CD4-positive, alpha-beta T cell treated with Interleukin-17A for 4 hours (primary cell): ENCODE measurements around the gene RAB37.

Experiments used
- DNase-seq: peaks from one replicate; pipeline ENCODE4 v3.0.0-alpha.2; 2020; ENCODE audit warnings: mixed read lengths

Gene RAB37

DNA sequence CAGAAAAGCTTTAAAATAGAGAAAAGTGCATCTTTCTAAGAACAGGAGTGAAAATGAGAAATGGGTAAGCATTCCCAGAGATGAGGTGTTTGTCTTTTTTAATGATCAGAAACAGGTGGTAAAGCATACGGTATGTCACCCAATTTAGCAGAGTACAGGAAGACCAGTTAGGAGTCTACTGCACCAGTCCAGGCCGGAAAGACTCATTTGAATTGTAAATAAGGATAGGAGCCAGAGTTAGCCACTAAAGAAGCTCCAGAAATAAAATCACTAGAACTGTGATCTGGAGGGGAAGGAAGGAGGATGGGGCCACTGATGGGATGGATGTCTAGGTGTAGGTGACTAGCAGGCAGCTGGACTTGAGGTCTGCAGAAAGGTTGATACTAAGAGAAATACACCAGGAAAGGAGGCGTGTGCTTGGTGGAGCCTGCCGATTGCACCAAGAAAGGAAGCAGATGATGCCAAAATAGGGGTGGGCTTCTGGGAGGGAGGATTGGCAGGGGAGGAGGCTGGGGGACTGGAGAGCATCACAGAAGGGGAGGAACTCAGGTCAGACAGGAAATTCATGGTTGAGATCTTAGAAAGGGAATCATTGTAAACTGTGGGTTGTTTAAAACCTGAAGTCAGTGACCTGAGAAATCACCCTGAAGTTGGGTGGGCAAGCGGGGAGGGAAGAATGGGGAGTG is 47.2 kb downstream of the RAB37 start:
- DNase-seq: no peak

DNA sequence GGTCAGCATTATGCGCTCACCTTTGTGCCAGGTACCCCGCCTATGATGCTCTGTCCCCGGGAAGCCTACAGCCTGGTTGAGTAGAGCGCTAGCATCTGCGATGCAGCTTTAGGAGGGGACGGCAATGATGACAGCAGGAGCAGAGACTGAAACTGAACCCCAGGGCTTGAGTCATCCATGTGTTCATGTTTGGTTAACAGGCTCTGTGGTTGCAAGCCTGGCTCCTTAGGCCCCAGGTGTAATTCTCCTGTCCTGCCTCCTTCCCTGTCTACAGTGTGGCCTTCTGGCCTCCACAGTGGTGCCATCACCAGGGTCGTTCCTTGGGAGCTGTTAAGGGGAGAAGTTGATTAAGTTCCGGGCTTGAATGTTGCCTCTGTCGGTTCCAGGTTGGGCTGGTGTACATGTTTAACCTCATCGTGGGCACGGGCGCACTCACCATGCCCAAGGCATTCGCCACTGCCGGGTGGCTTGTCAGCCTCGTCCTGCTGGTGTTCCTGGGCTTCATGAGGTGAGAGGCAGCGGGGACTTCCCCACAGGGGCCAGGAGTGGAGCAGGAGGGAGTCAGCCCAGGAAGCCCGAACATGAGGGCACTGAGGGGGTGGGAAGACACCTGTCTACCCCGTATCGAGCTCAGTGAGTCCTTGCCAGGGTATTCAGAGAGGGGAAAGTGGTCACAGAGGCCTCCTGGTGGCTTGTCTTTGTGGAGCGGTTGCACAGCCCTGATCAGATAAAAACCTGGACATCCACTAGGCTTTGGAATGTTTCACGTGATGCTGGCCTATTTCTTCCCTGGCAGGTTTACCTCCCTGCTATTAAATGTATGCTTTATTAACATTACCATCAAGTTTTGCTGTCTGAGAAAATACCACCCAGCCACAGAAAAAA is 48.3 kb downstream of the RAB37 start:
- peak; percentile 31 for DNase-seq

DNA sequence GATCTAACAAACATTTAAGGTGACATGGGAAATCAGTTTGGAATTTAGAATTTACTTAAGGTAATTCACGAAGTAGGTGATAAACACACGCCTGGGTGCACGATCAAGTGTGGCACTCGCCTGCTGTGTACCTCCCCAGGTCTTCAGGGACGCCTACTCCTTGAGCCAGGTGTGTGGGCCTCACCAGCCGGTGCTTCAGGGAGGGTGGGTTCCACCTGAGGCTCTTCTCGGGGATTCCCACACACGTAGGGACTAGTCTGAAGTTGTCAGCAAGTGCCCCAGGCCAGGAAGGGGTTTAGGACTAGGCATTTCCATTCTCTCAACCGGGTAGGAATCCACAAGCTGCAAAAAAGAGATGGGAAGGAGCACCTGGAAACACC is 48.9 kb downstream of the RAB37 start:
- DNase-seq: no peak

DNA sequence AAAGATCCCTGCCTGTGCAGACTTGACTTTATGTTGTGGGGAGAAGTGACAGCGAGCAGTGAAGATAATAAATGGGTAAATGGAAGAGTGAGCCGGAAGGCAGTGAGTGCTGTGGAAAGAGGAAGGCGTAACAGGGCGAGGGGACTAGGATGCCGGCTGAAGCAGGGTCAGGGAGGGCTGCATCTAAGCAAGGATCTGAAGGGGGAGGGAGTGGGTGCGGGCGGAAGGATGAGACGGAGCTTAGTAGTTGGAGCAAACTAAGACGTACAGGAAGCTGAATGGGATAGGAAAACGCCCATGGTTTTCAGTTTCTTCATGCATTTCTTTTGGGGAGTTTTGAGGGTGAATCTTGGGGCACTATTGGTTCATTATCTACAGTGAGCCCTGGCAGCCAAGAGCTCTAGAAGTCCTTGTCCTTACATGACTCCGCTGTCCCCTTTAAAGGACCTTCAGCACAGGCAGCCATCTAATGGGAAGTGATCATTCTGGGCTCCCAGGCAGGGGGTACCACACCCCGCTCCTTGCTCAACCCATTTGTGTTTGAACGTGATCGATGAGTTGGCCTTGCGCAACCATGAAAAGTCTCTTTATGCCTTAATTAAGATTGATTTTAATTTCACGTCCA is 49.5 kb downstream of the RAB37 start:
- DNase-seq: no peak

DNA sequence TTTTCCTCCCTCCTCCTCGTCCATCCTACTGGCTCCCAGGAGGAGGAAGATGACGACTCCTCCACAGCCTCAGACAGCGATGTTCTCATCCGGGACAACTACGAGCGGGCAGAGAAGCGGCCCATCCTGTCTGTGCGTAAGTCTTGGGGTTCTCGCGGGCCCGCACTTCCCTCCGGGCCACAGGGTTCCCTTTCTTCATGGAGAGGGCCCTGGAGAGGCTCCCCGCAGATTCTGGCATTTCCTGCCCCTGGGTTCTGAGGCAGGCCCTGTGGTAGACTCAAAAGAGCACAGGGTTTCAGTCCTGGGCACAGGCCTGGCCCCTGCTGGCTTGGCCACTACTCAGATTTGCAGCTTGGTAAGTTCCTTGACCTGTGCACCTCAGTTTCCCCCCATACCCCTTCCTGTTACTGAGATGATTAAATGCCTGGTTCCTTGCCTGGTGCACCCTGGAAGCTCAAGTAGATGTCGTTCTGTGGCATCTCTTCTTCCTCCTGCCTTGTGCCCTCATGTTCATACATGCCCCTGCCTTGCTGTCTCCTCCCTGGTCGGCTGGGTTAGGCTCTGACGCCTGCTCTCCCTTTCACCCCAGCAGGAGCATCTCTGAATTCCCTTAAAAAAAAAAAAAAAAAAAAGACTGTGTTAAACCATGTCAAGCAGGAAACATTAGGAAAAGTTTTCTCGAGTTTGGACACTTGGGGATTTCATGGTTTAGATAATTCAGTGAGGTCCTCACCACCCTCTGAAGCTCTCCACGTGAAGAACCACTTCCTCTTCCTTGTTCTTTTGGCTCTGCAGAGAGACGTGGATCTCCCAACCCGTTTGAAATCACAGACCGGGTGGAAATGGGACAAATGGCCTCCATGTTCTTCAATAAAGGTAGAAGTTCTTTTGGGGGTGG is 53.4 kb downstream of the RAB37 start:
- DNase-seq: peak; percentile 20

DNA sequence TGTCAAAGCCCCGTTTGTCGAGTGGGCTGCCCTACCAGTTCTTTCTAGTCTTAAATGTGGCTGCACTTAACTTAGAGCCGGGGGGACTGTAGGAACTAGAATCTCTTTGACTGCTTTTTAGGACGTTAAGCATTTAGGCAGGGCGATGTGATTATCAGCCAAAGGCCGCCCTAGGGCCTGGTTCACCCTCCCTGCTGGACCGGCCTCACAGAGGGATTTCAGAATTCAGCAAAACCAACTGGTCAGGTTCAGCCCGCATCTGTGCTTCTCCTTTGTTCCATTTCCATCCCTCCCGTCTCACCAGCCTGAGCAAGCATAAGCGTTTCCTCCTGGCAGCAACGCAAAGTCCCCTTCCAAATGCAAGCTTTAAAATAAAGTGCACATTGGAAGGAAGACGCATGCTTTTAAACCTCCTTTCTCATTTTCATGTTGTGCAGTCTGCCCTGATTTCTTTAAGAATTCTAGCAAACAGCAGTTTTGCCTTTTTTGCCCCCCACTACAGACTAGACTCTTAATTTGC is 55.6 kb downstream of the RAB37 start:
- no peak for DNase-seq

DNA sequence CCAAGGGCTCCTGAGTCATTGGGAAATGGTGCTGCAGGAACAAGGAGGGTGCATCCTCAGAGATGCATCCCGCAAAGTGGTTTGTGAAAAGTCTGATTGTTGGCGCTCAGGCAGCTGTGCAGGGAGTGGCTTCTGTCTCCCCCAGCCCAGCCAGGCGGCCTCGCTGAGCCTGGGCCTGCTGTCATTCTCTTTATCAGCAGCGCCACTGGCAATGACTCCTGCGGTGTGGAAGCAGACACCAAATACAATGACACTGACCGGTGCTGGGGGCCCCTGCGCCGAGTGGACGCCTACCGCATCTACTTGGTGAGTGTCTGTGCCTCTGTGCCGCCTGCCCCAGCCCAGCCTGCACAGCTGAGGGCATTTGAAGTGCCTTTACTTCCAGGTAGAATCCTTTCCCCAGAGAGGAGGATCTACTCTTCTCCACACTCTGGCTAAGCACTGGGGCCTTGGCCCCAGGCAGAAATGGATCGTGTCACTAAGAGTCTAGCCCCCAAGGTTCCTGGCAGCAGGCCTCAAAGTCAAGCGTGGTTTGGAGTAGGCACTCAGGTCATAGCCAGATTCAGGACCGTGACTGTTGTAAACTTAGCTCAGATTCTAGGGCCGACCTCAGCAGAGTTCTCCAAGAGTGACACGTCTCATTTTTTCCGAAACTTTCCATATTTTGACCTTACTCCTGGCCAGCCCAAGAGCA is 58.4 kb downstream of the RAB37 start:
- DNase-seq: no peak

DNA sequence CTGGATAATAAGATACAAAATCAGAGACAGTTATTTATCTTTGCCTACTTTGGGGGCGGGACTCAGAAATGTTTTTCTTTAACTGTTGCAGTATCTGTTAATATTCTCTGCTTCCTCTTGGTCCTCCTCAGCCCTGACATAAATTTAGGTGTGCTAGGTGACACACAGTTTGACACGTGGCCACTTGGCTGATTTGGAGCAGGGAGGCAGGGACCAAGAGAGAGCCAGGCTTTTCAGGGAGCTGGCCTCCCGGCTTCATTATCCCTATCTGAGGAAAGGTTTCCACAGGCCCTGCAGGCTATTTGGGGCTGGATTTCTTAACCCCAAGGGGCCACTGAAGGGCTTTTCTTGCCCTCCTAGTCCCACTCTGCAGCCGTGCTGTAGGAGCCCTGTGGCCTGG is 59.2 kb downstream of the RAB37 start:
- no peak for DNase-seq

DNA sequence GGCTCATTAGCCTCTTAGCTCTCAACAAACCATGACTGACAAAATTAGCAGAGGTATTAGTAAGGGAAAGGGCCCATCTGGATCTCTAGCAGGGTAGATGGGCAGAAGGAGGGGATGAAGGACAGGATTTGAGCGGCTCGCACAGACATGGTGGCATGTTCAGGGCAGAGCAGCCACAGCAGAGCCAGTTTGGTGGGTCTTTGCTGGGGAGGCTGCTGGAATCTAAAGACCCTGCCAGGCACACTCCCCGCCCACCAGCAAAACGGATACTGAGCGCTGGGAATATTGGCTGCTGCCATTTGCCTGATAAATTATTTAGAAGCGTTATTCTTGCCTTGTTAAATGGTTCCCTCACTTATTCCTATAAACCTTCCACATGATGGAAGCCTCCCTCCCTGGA is 59.8 kb downstream of the RAB37 start:
- no peak for DNase-seq
